Measurements from ENCODE around the gene SCGB1D1.

SCGB1D1 gene

GRCh38 chr11:62237499-62237898, 47.5 kb downstream of the SCGB1D1 start:
- DNase-seq = no peak

- DNase-seq = no peak
These were observed 48.1 kb downstream of the SCGB1D1 start for GRCh38 chr11:62238151-62238550.

GRCh38 chr11:62241095-62241494, 51.1 kb downstream of the SCGB1D1 start:
- no peak for DNase-seq

GRCh38 chr11:62242021-62242420, 52.0 kb downstream of the SCGB1D1 start, which contains the start of gene SCGB1D2:
TSS of gene SCGB1D2 (plus strand) at chr11:62242239. CDS start at chr11:62242308, 69 bp downstream.
- DNase-seq = no peak
